GM12878 (cell line): ENCODE results near the gene RSF1. TPM values are rescaled to one million over a fixed set of nuclear protein-coding genes. Genes with fewer than 3 reads are reported as not detected.

Source experiments
- BCLAF1 ChIP-seq: fragments of 450-650 bp; IDR thresholded peaks from 2 replicates; pipeline ENCODE4 v1.6.1; 2017; ENCODE audit warnings: antibody characterized with exemption, mild to moderate bottlenecking, moderate library complexity
- BRCA1 ChIP-seq: IDR thresholded peaks from 2 replicates; pipeline ENCODE4 v1.6.1; 2011; ENCODE audit warnings: low read depth, low read length, improper control_type of control experiment
- CHD4 ChIP-seq: fragments of 200-600 bp; sonication (generic); IDR thresholded peaks from 2 replicates; pipeline ENCODE4 v1.6.1; 2016; ENCODE audit warnings: mild to moderate bottlenecking
- IRF5 ChIP-seq: fragments of 450-650 bp; IDR thresholded peaks from 2 replicates; pipeline ENCODE4 v1.6.1; 2017; ENCODE audit warnings: borderline replicate concordance
- MEF2B ChIP-seq: fragments of 450-650 bp; IDR thresholded peaks from 2 replicates; pipeline ENCODE4 v1.6.1; 2018; ENCODE audit warnings: mild to moderate bottlenecking, moderate library complexity; ENCODE audit not compliant: partially characterized antibody, poor library complexity, severe bottlenecking
- POU2F2 ChIP-seq: IDR thresholded peaks from 3 replicates; pipeline ENCODE4 v1.6.1; 2011; ENCODE audit warnings: low read depth, mild to moderate bottlenecking, low read length, borderline replicate concordance
- SKIL ChIP-seq: fragments of 450-650 bp; IDR thresholded peaks from 2 replicates; pipeline ENCODE4 v1.6.1; 2017; ENCODE audit warnings: mild to moderate bottlenecking, low read depth, inconsistent platforms; ENCODE audit not compliant: poor library complexity, severe bottlenecking
- ZBTB11 ChIP-seq: fragments of 450-650 bp; formaldehyde crosslinking; IDR thresholded peaks from 2 replicates; pipeline ENCODE4 v1.5.0; 2022; ENCODE audit warnings: mild to moderate bottlenecking, missing genetic modification characterization
- ZBTB40 ChIP-seq: fragments of 450-650 bp; IDR thresholded peaks from 2 replicates; pipeline ENCODE4 v1.6.1; 2016; ENCODE audit warnings: mild to moderate bottlenecking, moderate library complexity, borderline replicate concordance
- ZSCAN29 ChIP-seq: fragments of 450-650 bp; IDR thresholded peaks from 2 replicates; pipeline ENCODE4 v1.6.1; 2017; ENCODE audit warnings: mild to moderate bottlenecking, moderate library complexity
- polyA plus RNA-seq, 11 experiments: library from polyadenylated mRNA; depleted of rRNA in 4 of 11; unstranded in 6 of 11; stranded (reverse) in 5 of 11; fragments of >200 nt; fragmentation: Nextera tagmentation in 4 of 11; fragmentation: Illumina TruSeq in 1 of 11; extraction: Ambion mirVana in 4 of 11; extraction: Trizol in 1 of 11; gene quantifications; 1 replicate in 1 of 11; 2 replicates in 10 of 11; pipeline versions ENCODE4 v1.2.1 to v1.2.3, GENCODE V29; 2011 to 2016; ENCODE audit warnings: inconsistent platforms in 2 of 11, missing spikeins in 2 of 11, low read depth in 1 of 11
- total RNA-seq, 4 experiments: library from RNA; depleted of rRNA in 3 of 4; stranded (reverse); fragments of >200 nt in 3 of 4; fragmentation: Illumina TruSeq in 1 of 4; extraction: Trizol in 1 of 4; gene quantifications; 2 replicates each; pipeline versions ENCODE4 v1.2.1 to v1.2.3, GENCODE V29; 2013 to 2021

The RSF1 gene
- total and polyA plus RNA-seq, 10 of the 15 experiments (the other 5 are each of a cell fraction or from before 2014, with no cell fraction given) = 9.0 to 45.3 (median 30.0) TPM

- TF ChIP-seq SKIL (no peak), IRF5 (no peak), ZBTB11 (no peak), ZSCAN29 (no peak), CHD4 (no peak), MEF2B (no peak), ZBTB40 (no peak), BCLAF1 (no peak), BRCA1 (no peak), POU2F2 (no peak)
Observed at GRCh38 chr11:77791301-77791700, 29.2 kb downstream of the RSF1 start (continued).
